ENCODE measurements around the gene OR51F1. TPM values are rescaled to one million over a fixed set of nuclear protein-coding genes. Genes with fewer than 3 reads are reported as not detected.

The OR51F1 gene
- total RNA-seq (2022; extraction: Qiagen RNA extraction; ENCODE audit: low read depth): not detected in 5 replicates

GRCh38 chr11:4769838-4770237 lies at the start of gene OR51F1:
OR51F1 (minus strand) TSS chr11:4769938; CDS start chr11:4769938, 0 bp downstream.

GRCh38 chr11:4804280-4804679 lies 34.5 kb upstream of the OR51F1 start, which contains the start of gene OR52R1:
OR52R1 (minus strand) TSS chr11:4804380; CDS start chr11:4804380, 0 bp downstream.

Other genes with a start within 250 kb of the OR51F1 start
- not detected in 5 replicates for gene OR52M1, start 224.7 kb downstream of the OR51F1 start, total RNA-seq (2022; extraction: Qiagen RNA extraction; ENCODE audit: low read depth)
- not detected in 5 replicates for gene OR52I2, start 188.2 kb downstream of the OR51F1 start, total RNA-seq (2022; extraction: Qiagen RNA extraction; ENCODE audit: low read depth)
- not detected in 5 replicates for gene OR52I1, start 175.9 kb downstream of the OR51F1 start, total RNA-seq (2022; extraction: Qiagen RNA extraction; ENCODE audit: low read depth)
- 8.7 to 11.7 TPM (median 10.6 TPM) in 5 replicates for gene TRIM68, start 161.7 kb downstream of the OR51F1 start, total RNA-seq (2022; extraction: Qiagen RNA extraction; ENCODE audit: low read depth)
- not detected in 5 replicates for gene OR51D1, start 132.5 kb downstream of the OR51F1 start, total RNA-seq (2022; extraction: Qiagen RNA extraction; ENCODE audit: low read depth)
- gene OR51E1, start 126.0 kb downstream of the OR51F1 start, total RNA-seq (2022; extraction: Qiagen RNA extraction; ENCODE audit: low read depth): not detected in 5 replicates
- gene OR51E2, start 72.1 kb downstream of the OR51F1 start, total RNA-seq (2022; extraction: Qiagen RNA extraction; ENCODE audit: low read depth): not detected in 5 replicates
- not detected in 5 replicates for gene MMP26, start 65.2 kb downstream of the OR51F1 start, total RNA-seq (2022; extraction: Qiagen RNA extraction; ENCODE audit: low read depth)
- not detected in 5 replicates for gene OR52R1, start 34.4 kb upstream of the OR51F1 start, total RNA-seq (2022; extraction: Qiagen RNA extraction; ENCODE audit: low read depth)
- not detected in 5 replicates for gene OR51F2, start 51.4 kb upstream of the OR51F1 start, total RNA-seq (2022; extraction: Qiagen RNA extraction; ENCODE audit: low read depth)
- not detected in 5 replicates for gene OR51S1, start 79.3 kb upstream of the OR51F1 start, total RNA-seq (2022; extraction: Qiagen RNA extraction; ENCODE audit: low read depth)
- gene OR51T1, start 112.0 kb upstream of the OR51F1 start, total RNA-seq (2022; extraction: Qiagen RNA extraction; ENCODE audit: low read depth): not detected in 5 replicates
- not detected in 5 replicates for gene OR51A7, start 133.8 kb upstream of the OR51F1 start, total RNA-seq (2022; extraction: Qiagen RNA extraction; ENCODE audit: low read depth)
- not detected in 5 replicates for gene OR51G2, start 149.4 kb upstream of the OR51F1 start, total RNA-seq (2022; extraction: Qiagen RNA extraction; ENCODE audit: low read depth)
- gene OR51G1, start 154.4 kb upstream of the OR51F1 start, total RNA-seq (2022; extraction: Qiagen RNA extraction; ENCODE audit: low read depth): not detected in 5 replicates
- not detected in 5 replicates for gene OR51A4, start 177.7 kb upstream of the OR51F1 start, total RNA-seq (2022; extraction: Qiagen RNA extraction; ENCODE audit: low read depth)
- not detected in 5 replicates for gene OR51A2, start 185.8 kb upstream of the OR51F1 start, total RNA-seq (2022; extraction: Qiagen RNA extraction; ENCODE audit: low read depth)
- not detected in 5 replicates for gene OR51L1, start 224.9 kb upstream of the OR51F1 start, total RNA-seq (2022; extraction: Qiagen RNA extraction; ENCODE audit: low read depth)

All from A549 treated with DMSO at 1 μM for 4 hours (cell line).